ENCODE results near the gene LATS2. TPM values are rescaled to one million over a fixed set of nuclear protein-coding genes. Genes with fewer than 3 reads are reported as not detected.
A peak's percentile ranks its signal among the peaks of the same experiment; 100 is the strongest.

Gene LATS2
- total RNA-seq, 1 donor from 2014 or later: 58.3 TPM

DNA sequence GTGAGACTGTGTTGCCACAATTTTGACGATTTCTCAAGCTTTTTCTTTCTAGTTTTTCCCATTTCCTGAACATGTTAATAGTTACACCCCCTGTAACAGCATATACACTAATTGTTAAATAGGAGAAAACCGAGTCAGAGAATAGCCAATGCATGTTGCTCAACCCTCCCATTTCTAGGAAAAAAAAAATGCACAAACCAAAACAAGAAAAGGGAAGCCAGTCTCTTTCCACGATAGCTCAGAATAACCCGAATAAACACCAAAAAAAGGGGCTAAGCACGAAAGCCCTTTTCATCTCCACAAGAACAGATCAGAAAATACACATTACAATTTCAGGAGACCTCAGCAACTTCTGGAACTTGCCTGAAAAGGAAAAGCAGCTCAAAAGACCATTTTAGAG is 16.3 kb downstream of the LATS2 start:
- Mint-ChIP-seq H3K9me3 (ENCODE audit: unreplicated experiment) (no peaks in the 10 kb centered on the region), H3K27ac (ENCODE audit: unreplicated experiment) (no peak overlapping the region), H3K4me3 (ENCODE audit: unreplicated experiment) (no peak overlapping the region)

DNA sequence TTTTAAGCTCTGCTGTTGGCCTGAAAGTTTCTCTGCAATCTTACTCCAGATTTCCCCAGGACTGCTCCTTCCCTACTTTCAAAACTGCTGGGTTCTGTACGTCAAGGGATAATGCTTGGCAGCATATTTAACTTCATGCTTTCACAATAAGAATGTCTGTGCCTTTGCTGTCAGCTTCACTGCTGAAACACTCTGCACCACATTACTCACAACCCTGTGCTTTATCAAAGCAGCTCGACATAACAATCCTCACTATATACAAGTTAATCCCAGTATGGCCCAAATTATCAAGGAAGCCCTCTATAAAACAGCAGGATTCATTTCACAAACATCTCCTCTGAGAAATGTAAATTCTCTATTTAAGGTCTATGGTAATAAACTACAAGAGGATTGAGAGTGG is 17.5 kb downstream of the LATS2 start:
- DNase-seq (ENCODE audit: extremely low spot score, unreplicated experiment): no peak
- Mint-ChIP-seq H3K9me3 (ENCODE audit: unreplicated experiment) (no peaks in the 10 kb centered on the region), H3K36me3 (ENCODE audit: unreplicated experiment) (peaks cover 28% of the 10 kb centered on the region), H3K4me1 (ENCODE audit: unreplicated experiment) (peaks cover 39% of the 10 kb centered on the region), H3K27ac (ENCODE audit: unreplicated experiment) (no peak overlapping the region), H3K4me3 (ENCODE audit: unreplicated experiment) (no peak overlapping the region), H3K27me3 (ENCODE audit: unreplicated experiment) (no peaks in the 10 kb centered on the region)
- TF ChIP-seq, protein P1, sequence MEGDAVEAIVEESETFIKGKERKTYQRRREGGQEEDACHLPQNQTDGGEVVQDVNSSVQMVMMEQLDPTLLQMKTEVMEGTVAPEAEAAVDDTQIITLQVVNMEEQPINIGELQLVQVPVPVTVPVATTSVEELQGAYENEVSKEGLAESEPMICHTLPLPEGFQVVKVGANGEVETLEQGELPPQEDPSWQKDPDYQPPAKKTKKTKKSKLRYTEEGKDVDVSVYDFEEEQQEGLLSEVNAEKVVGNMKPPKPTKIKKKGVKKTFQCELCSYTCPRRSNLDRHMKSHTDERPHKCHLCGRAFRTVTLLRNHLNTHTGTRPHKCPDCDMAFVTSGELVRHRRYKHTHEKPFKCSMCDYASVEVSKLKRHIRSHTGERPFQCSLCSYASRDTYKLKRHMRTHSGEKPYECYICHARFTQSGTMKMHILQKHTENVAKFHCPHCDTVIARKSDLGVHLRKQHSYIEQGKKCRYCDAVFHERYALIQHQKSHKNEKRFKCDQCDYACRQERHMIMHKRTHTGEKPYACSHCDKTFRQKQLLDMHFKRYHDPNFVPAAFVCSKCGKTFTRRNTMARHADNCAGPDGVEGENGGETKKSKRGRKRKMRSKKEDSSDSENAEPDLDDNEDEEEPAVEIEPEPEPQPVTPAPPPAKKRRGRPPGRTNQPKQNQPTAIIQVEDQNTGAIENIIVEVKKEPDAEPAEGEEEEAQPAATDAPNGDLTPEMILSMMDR (IDR thresholded peaks at IDR 0.05): no peak

More for the DNA sequence above, 16.3 kb downstream of the LATS2 start:
- TF ChIP-seq, protein P1 (IDR thresholded peaks at IDR 0.05): no peak
- H3K36me3 Mint-ChIP-seq (ENCODE audit: unreplicated experiment): peaks cover 24% of the 10 kb centered on the region
- H3K4me1 Mint-ChIP-seq (ENCODE audit: unreplicated experiment): peaks cover 39% of the 10 kb centered on the region
- no peak for DNase-seq (ENCODE audit: extremely low spot score, unreplicated experiment)
- H3K27me3 Mint-ChIP-seq (ENCODE audit: unreplicated experiment): no peaks in the 10 kb centered on the region

DNA sequence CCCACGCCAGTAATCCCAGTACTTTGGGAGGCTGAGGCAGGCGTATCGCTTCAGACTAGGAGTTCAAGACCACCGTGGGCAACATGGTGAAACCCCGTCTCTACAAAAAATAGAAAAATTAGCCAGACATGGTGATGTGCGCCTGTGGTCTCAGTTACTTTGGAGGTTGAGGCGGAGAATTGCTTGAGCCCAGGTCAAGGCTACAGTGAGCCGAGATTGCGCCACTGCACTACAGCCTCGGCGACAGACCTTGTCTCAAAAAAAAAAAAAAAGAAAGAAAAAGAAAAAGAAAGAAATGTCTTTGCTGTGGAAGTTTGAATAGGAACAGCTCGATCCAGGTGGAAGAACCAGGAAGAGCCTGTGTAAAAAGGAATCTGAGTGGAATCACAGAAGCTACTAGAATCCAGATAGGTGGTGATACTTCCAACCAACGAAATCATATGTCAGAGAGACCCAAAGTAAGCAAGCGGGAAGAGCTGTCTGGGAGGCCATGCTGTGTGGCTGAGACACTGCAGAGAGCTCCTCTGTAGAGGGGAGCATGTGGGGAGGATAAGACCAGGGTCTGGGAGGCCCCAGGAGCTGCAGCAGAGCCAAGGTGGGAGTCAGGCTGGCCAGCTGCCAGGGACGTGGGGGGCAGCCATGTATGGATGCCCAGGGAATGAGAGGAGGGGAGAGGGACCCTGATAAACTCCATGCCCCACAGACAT is 21.1 kb downstream of the LATS2 start:
- Mint-ChIP-seq H3K36me3 (ENCODE audit: unreplicated experiment) (peaks cover 29% of the 10 kb centered on the region), H3K4me3 (ENCODE audit: unreplicated experiment) (no peak overlapping the region), H3K9me3 (ENCODE audit: unreplicated experiment) (no peaks in the 10 kb centered on the region), H3K27ac (ENCODE audit: unreplicated experiment) (peak overlapping the region; percentile 15), H3K27me3 (ENCODE audit: unreplicated experiment) (no peaks in the 10 kb centered on the region), H3K4me1 (ENCODE audit: unreplicated experiment) (peaks cover 31% of the 10 kb centered on the region)
- DNase-seq (ENCODE audit: extremely low spot score, unreplicated experiment): peak; percentile 63
- TF ChIP-seq, protein P1 (IDR thresholded peaks at IDR 0.05): no peak

DNA sequence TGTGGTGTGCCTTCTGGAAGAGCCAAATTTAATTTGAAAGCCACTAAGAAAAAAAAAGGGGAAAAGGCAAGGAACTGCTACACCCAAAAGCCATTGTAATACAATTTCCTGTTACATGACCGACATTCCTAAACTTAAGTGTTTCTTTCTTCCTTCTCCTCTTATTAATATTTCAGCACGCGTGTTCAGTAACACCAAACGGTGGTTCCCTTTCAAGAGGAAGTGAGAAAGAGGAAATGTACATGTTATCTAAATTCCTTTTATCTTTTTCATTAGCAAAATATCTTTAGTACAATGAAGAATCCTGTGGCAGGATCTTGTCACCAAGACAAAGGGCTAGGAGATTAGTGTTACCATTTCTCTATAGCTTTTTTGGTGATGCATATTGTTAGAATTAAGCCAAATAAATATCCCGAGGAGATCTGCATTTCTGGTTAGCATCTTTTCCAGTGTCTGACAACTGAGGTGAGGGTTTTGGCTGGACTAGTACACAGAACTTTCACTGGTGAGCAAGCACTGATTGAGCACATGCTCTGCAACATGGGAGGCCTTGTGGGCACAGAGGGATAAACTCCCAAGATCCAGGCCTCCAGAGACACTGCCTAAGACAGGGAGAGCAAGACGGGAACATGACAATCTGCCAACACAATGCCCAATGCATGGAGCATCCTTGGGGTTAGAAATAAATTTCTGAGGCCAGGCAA is 22.1 kb downstream of the LATS2 start:
- DNase-seq (ENCODE audit: extremely low spot score, unreplicated experiment): peak; percentile 49
- H3K9me3 Mint-ChIP-seq (ENCODE audit: unreplicated experiment): no peaks in the 10 kb centered on the region
- no peaks in the 10 kb centered on the region for H3K27me3 Mint-ChIP-seq (ENCODE audit: unreplicated experiment)
- peak overlapping the region; percentile 69 for H3K27ac Mint-ChIP-seq (ENCODE audit: unreplicated experiment)
- H3K36me3 Mint-ChIP-seq (ENCODE audit: unreplicated experiment): peaks cover 23% of the 10 kb centered on the region
- H3K4me1 Mint-ChIP-seq (ENCODE audit: unreplicated experiment): peaks cover 41% of the 10 kb centered on the region
- TF ChIP-seq, protein P1 (IDR thresholded peaks at IDR 0.05): no peak
- no peak overlapping the region for H3K4me3 Mint-ChIP-seq (ENCODE audit: unreplicated experiment)

DNA sequence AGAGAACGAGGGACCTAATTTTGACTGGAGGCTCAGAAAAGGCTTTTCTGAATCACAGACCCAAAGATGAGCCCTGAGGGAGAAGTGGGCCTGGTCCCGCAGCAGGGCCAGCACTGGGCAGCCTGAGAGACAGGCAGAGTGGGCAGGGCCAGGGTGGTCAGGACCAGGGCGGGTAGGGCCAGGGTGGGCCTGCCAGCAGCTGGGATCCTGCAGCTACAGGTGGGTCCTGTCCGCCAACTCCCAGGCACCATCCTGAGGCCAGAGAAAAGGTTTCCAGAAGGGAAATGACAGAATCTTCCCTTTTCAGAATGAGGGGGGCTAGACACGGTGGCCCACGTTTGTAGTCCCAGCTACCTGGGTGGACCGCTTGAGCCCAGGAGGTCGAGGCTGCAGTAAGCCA is 23.7 kb downstream of the LATS2 start:
- TF ChIP-seq, protein P1 (IDR thresholded peaks at IDR 0.05): no peak
- peaks cover 13% of the 10 kb centered on the region for H3K36me3 Mint-ChIP-seq (ENCODE audit: unreplicated experiment)
- DNase-seq (ENCODE audit: extremely low spot score, unreplicated experiment): no peak
- no peak overlapping the region for H3K4me3 Mint-ChIP-seq (ENCODE audit: unreplicated experiment)
- H3K9me3 Mint-ChIP-seq (ENCODE audit: unreplicated experiment): no peaks in the 10 kb centered on the region
- H3K27me3 Mint-ChIP-seq (ENCODE audit: unreplicated experiment): no peaks in the 10 kb centered on the region
- peaks cover 52% of the 10 kb centered on the region for H3K4me1 Mint-ChIP-seq (ENCODE audit: unreplicated experiment)
- no peak overlapping the region for H3K27ac Mint-ChIP-seq (ENCODE audit: unreplicated experiment)

Data from osteocyte (in vitro differentiated cells).